Fibroblast of lung (primary cell): ENCODE results near the gene FBN3. TPM values are rescaled to one million over a fixed set of nuclear protein-coding genes. Genes with fewer than 3 reads are reported as not detected.

Source experiments
- DNase-seq, 2 donors: peaks; one replicate each; pipeline versions ENCODE4 v3.0.0 to v3.0.0-alpha.2; 2010; ENCODE audit warnings: low read depth in 2 of 2
- H2AFZ ChIP-seq: 2 replicates; pipeline ENCODE4 v1.5.1; 2012; ENCODE audit warnings: low read length, control low read depth, inconsistent platforms
- H3K27ac ChIP-seq: 2 replicates; pipeline ENCODE4 v1.5.1; 2011; ENCODE audit warnings: low read length, control low read depth; ENCODE audit not compliant: insufficient read depth
- H3K27me3 ChIP-seq: 2 replicates; pipeline ENCODE4 v1.5.1; 2011; ENCODE audit warnings: mild to moderate bottlenecking, low read length; ENCODE audit not compliant: control insufficient read depth, insufficient read depth
- H3K36me3 ChIP-seq: 2 replicates; pipeline ENCODE4 v1.5.1; 2011; ENCODE audit warnings: low read length; ENCODE audit not compliant: control insufficient read depth, insufficient read depth
- H3K4me1 ChIP-seq: 2 replicates; pipeline ENCODE4 v1.5.1; 2011; ENCODE audit warnings: low read length; ENCODE audit not compliant: control insufficient read depth, insufficient read depth; ENCODE audit errors: extremely low read depth
- H3K4me2 ChIP-seq: 2 replicates; pipeline ENCODE4 v1.5.1; 2011; ENCODE audit warnings: low read length, control low read depth; ENCODE audit not compliant: insufficient read depth; ENCODE audit errors: extremely low read depth
- H3K4me3 ChIP-seq, 4 experiments: fragments of 200-600 bp in 1 of 4; sonication (generic) in 1 of 4; replicated peaks in 1 of 4; 2 replicates each; pipeline ENCODE4 v1.5.1; 2011 to 2016; ENCODE audit warnings: low read length in 4 of 4, low read depth in 3 of 4, mild to moderate bottlenecking in 3 of 4, control low read depth in 2 of 4, inconsistent platforms in 1 of 4, mixed read lengths in 1 of 4; ENCODE audit not compliant: insufficient read depth in 1 of 4; ENCODE audit errors: control extremely low read depth in 1 of 4
- H3K79me2 ChIP-seq: 2 replicates; pipeline ENCODE4 v1.5.1; 2012; ENCODE audit warnings: mild to moderate bottlenecking, low read length, inconsistent platforms; ENCODE audit not compliant: control insufficient read depth, insufficient read depth
- H3K9ac ChIP-seq: 2 replicates; pipeline ENCODE4 v1.5.1; 2011; ENCODE audit warnings: mild to moderate bottlenecking, low read length, control low read depth; ENCODE audit not compliant: insufficient read depth
- H3K9me3 ChIP-seq: 2 replicates; pipeline ENCODE4 v1.5.1; 2012; ENCODE audit warnings: low read depth, low read length; ENCODE audit not compliant: control insufficient read depth, insufficient read depth
- H4K20me1 ChIP-seq: 2 replicates; pipeline ENCODE4 v1.5.1; 2011; ENCODE audit warnings: low read length; ENCODE audit not compliant: control insufficient read depth, insufficient read depth; ENCODE audit errors: extremely low read depth
- EZH2 ChIP-seq: IDR thresholded peaks from 2 replicates; pipeline ENCODE4 v1.5.1; 2012; ENCODE audit warnings: low read length, control low read depth, mild to moderate bottlenecking; ENCODE audit errors: missing control alignments
- polyA plus RNA-seq, 2 donors: library from polyadenylated mRNA; depleted of rRNA in 1 of 2; stranded (reverse) in 1 of 2; unstranded in 1 of 2; fragments of >200 nt; gene quantifications; 2 replicates each; pipeline ENCODE4 v1.2.1, GENCODE V29; 2011 to 2012; ENCODE audit warnings: missing spikeins in 1 of 2
- total RNA-seq: library from RNA; depleted of rRNA; stranded (reverse); fragments of >200 nt; gene quantifications from 2 replicates; pipeline ENCODE4 v1.2.1, GENCODE V29; 2014
- TF ChIP-seq, protein P1 (sequence below), 2 donors: IDR thresholded peaks in 1 of 2; conservative IDR thresholded peaks in 1 of 2; 1 replicate in 1 of 2; 2 replicates in 1 of 2; pipeline ENCODE4 v1.5.1; 2011 to 2012; ENCODE audit warnings: low read length in 2 of 2, control low read depth in 1 of 2, inconsistent platforms in 1 of 2, low read depth in 1 of 2, mild to moderate bottlenecking in 1 of 2

FBN3 gene
- total and polyA plus RNA-seq, 2 donors (not counting 1 experiment from before 2014, with no cell fraction given), result under 0.01 TPM; not detected in 1

GRCh38 chr19:8087876-8088275, 61.5 kb downstream of the FBN3 start:
- H2AFZ ChIP-seq, result no peak overlapping the region
- no peak overlapping the region for H3K27ac ChIP-seq
- H3K9ac ChIP-seq, result no peak overlapping the region
- H3K9me3 ChIP-seq, result no peaks in the 10 kb centered on the region
- H3K4me2 ChIP-seq, result no peak overlapping the region
- H3K4me3 ChIP-seq, result no peak overlapping the region
- no peaks in the 10 kb centered on the region for H3K27me3 ChIP-seq
- H3K79me2 ChIP-seq, result no peaks in the 10 kb centered on the region
- no peak for DNase-seq
- H3K4me1 ChIP-seq, result no peaks in the 10 kb centered on the region
- H3K36me3 ChIP-seq, result no peaks in the 10 kb centered on the region
- no peaks in the 10 kb centered on the region for H4K20me1 ChIP-seq
- TF ChIP-seq, protein P1, sequence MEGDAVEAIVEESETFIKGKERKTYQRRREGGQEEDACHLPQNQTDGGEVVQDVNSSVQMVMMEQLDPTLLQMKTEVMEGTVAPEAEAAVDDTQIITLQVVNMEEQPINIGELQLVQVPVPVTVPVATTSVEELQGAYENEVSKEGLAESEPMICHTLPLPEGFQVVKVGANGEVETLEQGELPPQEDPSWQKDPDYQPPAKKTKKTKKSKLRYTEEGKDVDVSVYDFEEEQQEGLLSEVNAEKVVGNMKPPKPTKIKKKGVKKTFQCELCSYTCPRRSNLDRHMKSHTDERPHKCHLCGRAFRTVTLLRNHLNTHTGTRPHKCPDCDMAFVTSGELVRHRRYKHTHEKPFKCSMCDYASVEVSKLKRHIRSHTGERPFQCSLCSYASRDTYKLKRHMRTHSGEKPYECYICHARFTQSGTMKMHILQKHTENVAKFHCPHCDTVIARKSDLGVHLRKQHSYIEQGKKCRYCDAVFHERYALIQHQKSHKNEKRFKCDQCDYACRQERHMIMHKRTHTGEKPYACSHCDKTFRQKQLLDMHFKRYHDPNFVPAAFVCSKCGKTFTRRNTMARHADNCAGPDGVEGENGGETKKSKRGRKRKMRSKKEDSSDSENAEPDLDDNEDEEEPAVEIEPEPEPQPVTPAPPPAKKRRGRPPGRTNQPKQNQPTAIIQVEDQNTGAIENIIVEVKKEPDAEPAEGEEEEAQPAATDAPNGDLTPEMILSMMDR (conservative IDR thresholded peaks at IDR 0.05 in 1 of 2, IDR thresholded peaks at IDR 0.05 in 1 of 2; ENCODE audit: low read depth in 1 of 2, low read length in 2 of 2), result no peak
- TF ChIP-seq EZH2, result no peak

- Histone ChIP-seq H3K79me2 (no peaks in the 10 kb centered on the region), H3K27ac (no peak overlapping the region), H3K4me3 (no peak overlapping the region), H3K36me3 (no peaks in the 10 kb centered on the region), H3K4me1 (no peaks in the 10 kb centered on the region), H3K4me2 (no peak overlapping the region), H3K9ac (no peak overlapping the region), H3K27me3 (no peaks in the 10 kb centered on the region), H3K9me3 (no peaks in the 10 kb centered on the region), H4K20me1 (no peaks in the 10 kb centered on the region), H2AFZ (no peak overlapping the region)
- TF ChIP-seq, protein P1 (conservative IDR thresholded peaks at IDR 0.05 in 1 of 2, IDR thresholded peaks at IDR 0.05 in 1 of 2; ENCODE audit: low read depth in 1 of 2, low read length in 2 of 2), result no peak
- no peak for TF ChIP-seq EZH2
- DNase-seq, result no peak
Observed at GRCh38 chr19:8086849-8087248, 62.5 kb downstream of the FBN3 start.

- H3K9me3 ChIP-seq, result no peaks in the 10 kb centered on the region
- no peaks in the 10 kb centered on the region for H3K4me1 ChIP-seq
- no peak overlapping the region for H3K9ac ChIP-seq
- no peaks in the 10 kb centered on the region for H4K20me1 ChIP-seq
- H3K79me2 ChIP-seq, result no peaks in the 10 kb centered on the region
- DNase-seq, result no peak
- H3K4me2 ChIP-seq, result no peak overlapping the region
- H3K27ac ChIP-seq, result no peak overlapping the region
- H3K4me3 ChIP-seq, result no peak overlapping the region
- H3K27me3 ChIP-seq, result no peaks in the 10 kb centered on the region
- TF ChIP-seq, protein P1 (conservative IDR thresholded peaks at IDR 0.05 in 1 of 2, IDR thresholded peaks at IDR 0.05 in 1 of 2; ENCODE audit: low read depth in 1 of 2, low read length in 2 of 2), result no peak
- TF ChIP-seq EZH2, result no peak
- no peak overlapping the region for H2AFZ ChIP-seq
- no peaks in the 10 kb centered on the region for H3K36me3 ChIP-seq
Observed at GRCh38 chr19:8085598-8086408, 63.6 kb downstream of the FBN3 start.
